GM18909 (cell line): ENCODE data around the gene VPS35.

Source experiments
- ATAC-seq: cut with Tn5 transposase; IDR thresholded peaks from one replicate; pipeline ENCODE4 v1.9.1; 2021; ENCODE audit warnings: mild to moderate bottlenecking; ENCODE audit not compliant: unreplicated experiment, poor library complexity

VPS35 gene

GRCh38 chr16:46620266-46621005 is 68.5 kb downstream of the VPS35 start:
- ATAC-seq: no peak

DNA sequence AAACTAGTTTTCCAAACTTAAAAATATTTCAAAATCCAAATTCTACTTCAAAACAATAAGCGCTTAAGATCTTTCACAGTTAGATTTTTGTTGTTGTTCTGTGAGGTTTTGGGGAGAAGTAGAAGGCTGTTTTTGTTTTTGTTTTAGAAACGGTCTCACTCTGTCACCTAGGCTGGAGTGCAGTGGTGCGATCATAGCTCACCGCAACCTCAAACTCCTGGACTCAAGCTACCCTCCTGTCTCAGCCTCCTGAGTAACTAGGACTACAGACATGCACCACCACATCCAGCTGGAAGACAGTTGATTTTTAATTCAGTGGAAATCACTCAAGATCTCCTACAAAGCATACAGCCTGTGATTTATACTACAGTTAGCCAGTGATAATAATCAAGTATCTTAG is 70.5 kb downstream of the VPS35 start:
- ATAC-seq: no peak

DNA sequence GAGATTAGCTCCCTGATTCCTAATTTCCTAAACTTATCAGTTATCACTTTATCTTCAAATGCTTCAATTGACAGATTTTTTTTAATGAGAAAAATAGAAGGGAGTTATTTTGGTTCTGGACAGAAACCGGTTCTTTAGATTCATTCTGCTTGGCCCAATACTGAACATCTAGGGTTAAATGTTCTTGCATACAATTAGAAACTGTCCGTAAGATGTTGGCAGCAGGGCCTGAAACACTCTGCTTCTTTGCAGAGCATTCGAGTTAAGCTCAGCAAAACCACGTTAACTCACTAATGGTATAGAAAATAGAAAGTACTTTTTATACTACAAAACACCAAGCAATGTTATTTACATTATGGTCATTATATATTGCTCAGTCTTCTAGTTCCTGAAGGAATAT is 75.0 kb downstream of the VPS35 start:
- no peak for ATAC-seq

GRCh38 chr16:46613352-46613751 is 75.6 kb downstream of the VPS35 start:
- no peak for ATAC-seq

GRCh38 chr16:46612121-46612520 is 76.9 kb downstream of the VPS35 start:
- ATAC-seq: peak; percentile 72

DNA sequence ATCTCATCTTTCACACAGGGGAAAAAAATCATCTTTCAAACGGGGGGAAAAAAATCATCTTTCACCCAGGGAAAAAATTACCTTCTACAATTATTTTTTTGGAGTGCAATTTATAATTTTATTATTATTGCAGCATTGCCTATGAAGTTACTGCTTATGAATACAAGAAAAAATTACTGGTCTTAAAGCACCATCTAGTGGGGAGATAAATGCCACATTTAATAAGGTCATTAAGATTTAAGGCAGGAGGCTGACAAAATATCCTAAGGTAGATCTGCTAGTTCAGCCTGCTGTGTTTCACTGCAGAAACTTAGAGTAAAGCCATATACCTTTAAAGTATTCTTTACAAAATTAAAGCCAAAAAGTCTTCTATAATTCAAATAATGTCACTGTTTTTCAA is 81.4 kb downstream of the VPS35 start:
- no peak for ATAC-seq

GRCh38 chr16:46606231-46606630 is 82.7 kb downstream of the VPS35 start:
- no peak for ATAC-seq
